CD4-positive, alpha-beta T cell (primary cell): ENCODE data around the gene PLBD2. TPM values are rescaled to one million over a fixed set of nuclear protein-coding genes. Genes with fewer than 3 reads are reported as not detected.

ENCODE experiments used
- ATAC-seq: fragments of 200-7000 bp; cut with Tn5 transposase; one replicate; pipeline ENCODE4 v1.10.0; 2022; ENCODE audit warnings: mild to moderate bottlenecking; ENCODE audit not compliant: poor library complexity
- CTCF ChIA-PET: fragments of 350-600 bp; sonication (Branson Sonifier 250); formaldehyde crosslinking; loops from one replicate; lab custom pipeline; 2021; ENCODE audit warnings: antibody characterized with exemption, inconsistent platforms; lab: Charles Lee
- POLR2A ChIA-PET: fragments of 350-600 bp; sonication (Branson Sonifier 250); formaldehyde crosslinking; loops from one replicate; lab custom pipeline; 2021; ENCODE audit warnings: antibody characterized with exemption, inconsistent platforms; lab: Charles Lee
- DNase-seq, 14 experiments: peaks; one replicate each; pipeline ENCODE4 v3.0.0-alpha.2; 2013 to 2020; ENCODE audit warnings: mixed read lengths in 2 of 14
- H3K27ac ChIP-seq, 2 donors: one replicate each; pipeline versions ENCODE4 v1.5.1 to v1.7.0; 2013; ENCODE audit warnings: low read length in 2 of 2, low read depth in 1 of 2, mild to moderate bottlenecking in 1 of 2
- H3K27me3 ChIP-seq, 2 experiments: 1 replicate in 1 of 2; 2 replicates in 1 of 2; pipeline versions ENCODE4 v1.6.1 to v1.7.0; 2013; ENCODE audit warnings: low read length in 2 of 2, control low read depth in 1 of 2, mild to moderate bottlenecking in 1 of 2, moderate library complexity in 1 of 2; ENCODE audit not compliant: insufficient read depth in 2 of 2, control insufficient read depth in 1 of 2
- H3K36me3 ChIP-seq: one replicate; pipeline ENCODE4 v1.6.1; 2013; ENCODE audit warnings: low read length, control low read depth; ENCODE audit not compliant: insufficient read depth
- H3K4me1 ChIP-seq: one replicate; pipeline ENCODE4 v1.6.1; 2013; ENCODE audit warnings: low read length, control low read depth; ENCODE audit not compliant: insufficient read depth
- H3K4me3 ChIP-seq: one replicate; pipeline ENCODE4 v1.5.1; 2013; ENCODE audit warnings: mild to moderate bottlenecking, low read length, moderate library complexity
- H3K9me3 ChIP-seq, 2 experiments: 1 replicate in 1 of 2; 2 replicates in 1 of 2; pipeline versions ENCODE4 v1.6.1 to v1.7.0; 2013; ENCODE audit warnings: low read length in 2 of 2, mild to moderate bottlenecking in 2 of 2, control low read depth in 1 of 2, moderate library complexity in 1 of 2; ENCODE audit not compliant: control insufficient read depth in 1 of 2, insufficient read depth in 1 of 2
- H3K27ac Mint-ChIP-seq: one replicate; pipeline ENCODE4 v1.8.0; 2020; ENCODE audit warnings: mixed read lengths
- H3K27me3 Mint-ChIP-seq: one replicate; pipeline ENCODE4 v1.8.0; 2021; ENCODE audit warnings: mixed read lengths
- H3K36me3 Mint-ChIP-seq: one replicate; pipeline ENCODE4 v1.8.0; 2021; ENCODE audit warnings: low read depth, mixed read lengths
- H3K4me1 Mint-ChIP-seq: one replicate; pipeline ENCODE4 v1.8.0; 2021; ENCODE audit warnings: low read depth, mixed read lengths
- H3K4me3 Mint-ChIP-seq: one replicate; pipeline ENCODE4 v1.8.0; 2020; ENCODE audit warnings: mild to moderate bottlenecking, mixed read lengths
- H3K9me3 Mint-ChIP-seq: one replicate; pipeline ENCODE4 v1.8.0; 2020; ENCODE audit warnings: mixed read lengths
- CTCF ChIP-seq: fragments of 200-600 bp; IDR thresholded peaks from one replicate; pipeline ENCODE4 v1.8.0; 2022; ENCODE audit warnings: antibody characterized with exemption, mild to moderate bottlenecking
- intact Hi-C, 2 experiments: fragments of 100-400 bp; cut with DNase I in 1 of 2; cut with micrococcal nuclease in 1 of 2; formaldehyde crosslinking; loops; one replicate each; pipeline versions ENCODE4 v1.15.1 to v1.9.0; 2023 to 2025; cut with DNase I, micrococcal nuclease
- total RNA-seq, 174 experiments: library from RNA in 2 of 174; stranded (reverse) in 2 of 174; gene quantifications; one replicate each; pipeline ENCODE4 v1.2.3 and lab custom pipeline; 2021 to 2026

PLBD2 gene
- total RNA-seq, 2 experiments from 2014 or later = 10.4 to 12.2 TPM

- Mint-ChIP-seq H3K36me3 (peaks cover 66% of the 10 kb centered on the region), H3K27me3 (no peaks in the 10 kb centered on the region), H3K4me3 (no peak overlapping the region), H3K9me3 (no peaks in the 10 kb centered on the region), H3K27ac (no peak overlapping the region), H3K4me1 (no peaks in the 10 kb centered on the region)
- Histone ChIP-seq H3K27ac (no peak overlapping the region), H3K4me1 (no peaks in the 10 kb centered on the region), H3K27me3 (no peaks in the 10 kb centered on the region), H3K36me3 (peaks cover 24% of the 10 kb centered on the region), H3K4me3 (no peak overlapping the region), H3K9me3 (peaks cover 0 to 10% of the 10 kb centered on the region in 2 experiments)
- no peak for ATAC-seq
- ChIA-PET CTCF (no interaction called here), POLR2A (no interaction called here)
- no peak for DNase-seq
- intact Hi-C loops = no loop called here
- TF ChIP-seq CTCF = no peak
These were observed 15.6 kb downstream of the PLBD2 start for GRCh38 chr12:113373969-113374368.

- no peak for ATAC-seq
- Mint-ChIP-seq H3K4me3 (no peak overlapping the region), H3K27me3 (no peaks in the 10 kb centered on the region), H3K36me3 (peaks cover 68% of the 10 kb centered on the region), H3K9me3 (no peaks in the 10 kb centered on the region), H3K27ac (no peak overlapping the region), H3K4me1 (no peaks in the 10 kb centered on the region)
- intact Hi-C loops = no loop called here
- Histone ChIP-seq H3K27ac (no peak overlapping the region), H3K36me3 (peaks cover 24% of the 10 kb centered on the region), H3K4me3 (no peak overlapping the region), H3K9me3 (peaks cover 0 to 10% of the 10 kb centered on the region in 2 experiments), H3K4me1 (no peaks in the 10 kb centered on the region), H3K27me3 (no peaks in the 10 kb centered on the region)
- no peak for DNase-seq
- TF ChIP-seq CTCF = no peak
- ChIA-PET POLR2A (no interaction called here), CTCF (no interaction called here)
These were observed 16.5 kb downstream of the PLBD2 start for GRCh38 chr12:113374823-113375428.

GRCh38 chr12:113378291-113378690, 19.9 kb downstream of the PLBD2 start:
- peaks cover 59% of the 10 kb centered on the region for H3K36me3 Mint-ChIP-seq
- H3K9me3 Mint-ChIP-seq = no peaks in the 10 kb centered on the region
- POLR2A ChIA-PET = no interaction called here
- DNase-seq (no peak), ATAC-seq (no peak)
- H3K4me1 Mint-ChIP-seq = no peaks in the 10 kb centered on the region
- TF ChIP-seq CTCF = no peak
- Histone ChIP-seq H3K27me3 (no peaks in the 10 kb centered on the region), H3K27ac (no peak overlapping the region), H3K4me3 (no peak overlapping the region), H3K36me3 (peaks cover 20% of the 10 kb centered on the region), H3K4me1 (no peaks in the 10 kb centered on the region), H3K9me3 (peaks cover 0 to 10% of the 10 kb centered on the region in 2 experiments)
- H3K4me3 Mint-ChIP-seq = no peak overlapping the region
- no peaks in the 10 kb centered on the region for H3K27me3 Mint-ChIP-seq
- CTCF ChIA-PET = no interaction called here
- no peak overlapping the region for H3K27ac Mint-ChIP-seq
- intact Hi-C loops = no loop called here
